T-helper 2 cell treated with Interferon-gamma antibody and Interleukin-4, amounts not matched to agents 100 ng/mL and 5 ng/mL, for 36 hours (primary cell): ENCODE measurements around the gene COL5A2. TPM values are rescaled to one million over a fixed set of nuclear protein-coding genes. Genes with fewer than 3 reads are reported as not detected.

Experiments
- intact Hi-C: fragments of 100-400 bp; cut with micrococcal nuclease; formaldehyde crosslinking; loops from one replicate; pipeline ENCODE4 v1.15.1; 2023
- total RNA-seq: library from RNA; stranded (reverse); gene quantifications from 2 replicates; pipeline ENCODE4 v1.2.3, GENCODE V29; 2022

COL5A2 gene
- 0.27 and 0.52 TPM in 2 replicates for total RNA-seq

DNA sequence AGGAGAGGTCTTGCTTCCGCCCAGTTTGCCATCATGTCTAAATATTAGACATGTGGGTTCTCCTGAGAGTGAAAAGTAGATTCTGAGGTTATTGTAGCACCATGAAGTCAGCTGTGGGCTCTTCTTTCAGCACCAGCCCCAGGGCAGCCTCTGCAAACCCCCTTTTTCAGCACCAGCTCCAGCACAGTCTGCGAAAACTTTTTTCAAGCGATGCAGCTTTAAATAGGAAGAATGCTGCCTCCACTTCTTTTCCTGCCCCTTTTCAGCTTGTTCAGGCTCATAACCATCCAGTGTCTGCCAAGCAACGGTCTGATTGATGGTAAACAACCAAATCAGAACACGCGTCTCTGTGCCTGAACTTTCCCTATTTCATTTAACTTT is at the start of gene COL5A2:
TSS of gene COL5A2 (minus strand) at position 192 of the 381 bp plus-strand sequence. CDS start at position 35, 157 bp downstream.
- intact Hi-C loops: no loop called here

DNA sequence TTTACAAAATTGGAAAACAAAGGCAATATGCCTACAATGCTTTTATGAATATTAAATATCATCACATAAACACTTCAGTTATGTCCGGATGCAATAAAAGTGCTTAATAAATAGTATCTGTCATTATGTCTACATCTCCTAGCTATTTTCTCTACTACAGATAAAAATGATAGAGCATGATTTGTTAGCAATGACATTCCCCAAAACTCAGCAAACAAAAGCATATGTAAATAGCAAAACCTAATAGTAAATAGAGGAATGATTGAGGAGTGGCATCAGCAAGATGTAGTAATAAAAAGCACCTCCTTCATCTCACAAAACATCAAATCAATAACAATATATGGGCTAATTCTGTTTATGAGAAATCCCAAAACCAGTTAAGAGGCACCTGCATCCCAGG is 46.5 kb upstream of the COL5A2 start:
- intact Hi-C loops: no loop called here

DNA sequence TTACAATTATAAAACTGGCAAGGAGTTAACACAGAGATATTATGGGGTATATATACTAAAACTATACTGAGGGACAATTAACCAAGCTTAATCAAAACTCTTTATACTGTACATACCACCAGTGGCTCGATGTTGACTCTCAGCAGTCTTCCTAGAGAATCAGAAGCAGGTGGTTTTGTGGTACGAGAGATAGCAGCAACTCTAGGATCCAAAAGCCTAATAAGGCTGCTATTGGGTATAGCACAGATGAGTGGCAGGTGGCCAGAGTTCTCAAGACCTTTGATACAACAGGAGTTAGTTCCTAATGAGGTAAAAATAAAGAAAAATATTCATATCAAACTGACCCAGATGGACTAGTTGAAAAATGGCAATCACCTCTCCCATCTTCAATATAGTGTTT is 45.5 kb upstream of the COL5A2 start:
- intact Hi-C loops: no loop called here

DNA sequence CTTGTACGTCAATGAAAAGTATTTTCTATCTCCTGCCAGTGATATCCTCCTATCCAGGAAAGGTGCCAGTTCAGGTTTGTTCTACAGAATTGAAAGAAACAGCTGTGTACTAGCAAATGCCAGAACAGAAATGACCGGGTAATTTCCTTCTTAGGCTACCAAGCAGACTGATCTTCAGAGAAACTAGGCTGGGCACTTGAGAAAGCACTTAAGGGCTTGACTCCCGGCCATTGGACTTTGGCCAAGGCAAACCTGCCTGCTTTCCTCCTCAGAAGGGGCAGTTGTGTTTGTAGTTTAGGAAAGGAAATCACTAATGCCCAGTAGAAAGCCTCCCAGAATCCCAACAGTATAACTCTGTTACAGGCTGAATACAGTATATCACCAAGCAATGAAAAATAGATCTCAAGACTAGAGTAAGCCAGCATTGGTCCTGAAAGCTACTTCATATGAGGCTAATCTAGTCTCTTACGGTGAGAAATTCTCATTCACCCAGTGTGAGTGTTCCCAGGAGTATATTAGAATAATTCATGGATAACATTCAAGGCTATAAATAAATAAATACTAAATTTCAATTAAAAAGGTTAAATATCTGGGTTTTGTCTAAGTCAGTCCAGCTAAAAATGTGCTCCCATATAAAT is 43.0 kb upstream of the COL5A2 start:
- intact Hi-C loops: no loop called here

DNA sequence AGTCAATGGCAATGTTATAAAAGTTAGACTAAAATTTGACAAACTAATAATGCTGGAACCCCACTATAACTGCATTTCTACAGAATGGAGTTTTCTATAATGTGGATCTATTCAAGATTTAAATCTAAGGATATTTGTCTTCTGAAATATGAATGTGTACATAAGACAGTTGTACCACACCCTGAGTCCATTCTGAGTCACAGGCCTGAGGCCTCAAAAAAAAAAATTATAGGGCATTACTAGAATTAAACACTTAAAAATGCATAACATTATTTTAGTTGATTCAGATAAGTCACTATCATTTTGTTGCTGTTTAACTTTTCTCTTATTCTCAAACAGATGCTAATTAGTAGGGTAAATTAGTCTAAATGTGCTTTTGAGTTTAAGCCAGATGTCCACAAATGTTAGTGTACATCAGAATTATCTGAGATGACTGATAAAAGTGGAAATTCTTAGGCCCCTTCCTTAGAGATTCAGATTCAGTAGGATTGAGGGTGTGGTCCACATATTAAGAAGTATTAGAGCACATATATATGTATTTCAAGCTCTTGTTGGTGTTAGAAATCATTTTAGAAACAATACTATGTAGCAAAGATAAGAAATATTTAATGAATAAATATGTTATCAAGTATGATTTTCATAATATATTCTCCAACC is 42.4 kb upstream of the COL5A2 start:
- intact Hi-C loops: no loop called here

DNA sequence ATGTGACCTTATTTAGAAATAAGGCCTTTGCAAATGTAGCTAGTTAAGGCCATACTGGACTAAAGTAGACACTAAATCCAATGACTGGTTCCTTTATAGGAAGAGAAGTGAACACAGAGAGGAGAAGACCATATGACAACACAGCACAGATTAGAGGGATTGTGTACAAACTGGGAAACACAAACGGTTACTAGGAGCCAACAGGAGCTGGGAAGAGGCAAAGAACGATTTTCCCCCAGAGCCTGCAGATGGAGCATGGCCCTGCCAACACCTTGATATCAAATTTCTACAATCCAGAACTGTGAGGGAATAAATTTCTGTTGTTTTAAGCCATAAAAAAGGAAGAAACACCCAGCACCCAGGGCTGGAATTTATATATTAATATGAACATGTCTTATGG is 38.7 kb upstream of the COL5A2 start:
- intact Hi-C loops: no loop called here

DNA sequence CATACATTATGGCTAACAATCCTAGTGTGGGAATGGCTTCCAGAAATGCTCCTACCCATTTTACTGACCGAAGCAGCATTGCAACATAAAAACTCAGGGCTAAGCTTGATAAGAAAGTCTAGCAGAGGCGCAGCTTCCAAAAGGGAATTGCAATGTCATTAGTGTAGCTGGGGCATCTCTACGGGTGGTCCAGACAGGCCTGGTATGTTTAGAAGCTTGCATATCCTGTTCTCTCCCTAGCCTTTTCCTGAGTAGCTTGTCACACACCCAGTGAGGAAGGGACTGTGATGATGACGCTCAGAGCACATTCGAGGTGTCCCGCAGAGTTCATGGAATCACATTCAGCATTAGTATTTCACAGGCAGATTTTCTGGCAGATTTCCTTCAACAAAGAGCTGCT is 38.0 kb upstream of the COL5A2 start:
- intact Hi-C loops: no loop called here

DNA sequence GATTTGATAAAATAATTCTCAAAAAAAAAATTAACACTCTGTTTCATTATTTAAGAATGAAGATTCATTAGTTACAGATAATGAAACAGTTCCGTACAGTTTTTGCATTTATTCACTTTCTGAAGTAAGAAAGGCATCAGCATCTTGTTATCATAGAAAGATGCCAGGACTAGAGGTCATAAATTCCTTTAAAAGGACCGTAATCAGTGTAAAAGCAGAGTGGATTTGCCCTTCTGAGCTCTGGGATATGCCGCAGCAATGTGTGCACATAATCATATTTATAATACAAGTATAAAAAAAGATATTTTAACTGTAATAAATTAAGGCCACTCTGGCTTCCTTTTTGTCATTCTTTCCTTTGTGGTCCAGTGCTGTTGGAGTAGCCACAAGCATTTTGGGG is 37.5 kb upstream of the COL5A2 start:
- intact Hi-C loops: no loop called here

DNA sequence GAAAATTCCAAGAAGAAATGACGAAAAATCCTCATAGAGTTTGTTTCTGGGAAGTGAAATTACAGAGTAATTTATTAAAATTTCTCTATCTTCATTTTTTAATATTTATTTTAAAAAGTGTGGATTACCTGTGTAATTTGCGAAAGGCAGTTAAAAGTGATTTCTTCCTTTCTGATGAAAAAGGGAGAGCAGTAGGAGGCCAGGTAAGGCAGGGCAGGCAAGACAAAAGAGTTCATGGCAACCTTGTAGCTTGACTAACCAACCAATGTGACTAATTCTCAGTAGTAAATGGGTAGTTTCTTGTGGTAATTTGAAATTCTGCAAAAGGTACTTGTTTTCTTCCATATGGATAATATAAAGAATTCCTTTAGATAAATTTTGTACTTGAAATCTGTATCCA is 34.9 kb upstream of the COL5A2 start:
- intact Hi-C loops: no loop called here

DNA sequence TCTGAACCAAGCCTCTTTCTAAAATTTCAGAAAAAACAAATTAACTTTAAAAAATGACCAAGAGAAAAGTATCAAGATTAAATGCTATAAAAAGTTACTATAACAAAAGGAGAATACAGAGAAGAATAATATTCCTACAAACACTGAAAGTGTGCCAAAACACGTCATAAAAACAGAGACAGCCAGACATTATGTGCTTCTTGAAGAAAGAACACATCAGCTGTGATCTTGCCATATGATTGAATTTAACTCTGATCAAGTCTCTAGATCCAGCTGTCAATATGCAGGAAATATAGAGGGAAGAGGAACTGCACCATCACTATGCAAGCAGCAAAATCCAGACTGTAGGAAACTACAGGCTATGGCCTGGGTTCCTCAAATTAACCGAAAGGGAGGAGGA is 33.7 kb upstream of the COL5A2 start:
- intact Hi-C loops: no loop called here

DNA sequence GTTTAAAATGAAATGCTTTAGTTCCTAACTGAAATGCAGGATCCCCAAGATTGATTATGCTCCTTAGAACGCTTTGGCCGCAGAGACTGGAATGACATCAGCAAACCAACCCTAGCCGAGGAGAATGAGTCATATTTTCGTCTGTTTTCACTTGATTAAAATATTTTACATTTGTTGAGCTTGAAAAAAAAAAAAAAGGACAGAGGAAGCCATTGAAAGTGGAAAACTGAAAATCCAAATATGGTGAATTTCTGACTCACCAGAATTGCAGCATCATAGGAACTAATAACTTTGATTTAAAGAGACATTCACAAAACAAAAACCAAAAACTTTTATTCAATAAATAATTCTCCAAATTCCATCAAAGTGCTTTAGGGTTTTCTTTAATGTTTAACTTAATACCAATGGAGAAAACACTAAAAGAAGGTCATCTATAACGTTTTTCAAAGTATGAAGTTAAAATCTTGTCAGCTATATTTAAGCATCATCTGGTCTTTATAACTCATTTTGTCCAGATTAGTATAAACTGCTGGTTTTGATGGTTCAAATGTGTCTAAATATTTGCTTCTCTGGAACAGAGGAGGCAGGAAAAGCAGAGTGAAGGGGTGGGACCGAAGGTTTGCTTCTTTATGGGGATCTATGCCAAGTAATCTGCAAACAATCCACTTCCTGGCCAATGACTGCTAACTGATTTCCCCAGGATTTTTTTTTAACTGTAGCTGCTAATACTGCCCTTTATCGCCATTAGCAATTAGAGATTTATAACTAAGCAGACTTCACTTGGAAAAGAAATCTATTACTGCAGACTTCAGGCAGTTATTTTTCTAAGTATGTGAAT is 30.9 kb upstream of the COL5A2 start:
- intact Hi-C loops: no loop called here

DNA sequence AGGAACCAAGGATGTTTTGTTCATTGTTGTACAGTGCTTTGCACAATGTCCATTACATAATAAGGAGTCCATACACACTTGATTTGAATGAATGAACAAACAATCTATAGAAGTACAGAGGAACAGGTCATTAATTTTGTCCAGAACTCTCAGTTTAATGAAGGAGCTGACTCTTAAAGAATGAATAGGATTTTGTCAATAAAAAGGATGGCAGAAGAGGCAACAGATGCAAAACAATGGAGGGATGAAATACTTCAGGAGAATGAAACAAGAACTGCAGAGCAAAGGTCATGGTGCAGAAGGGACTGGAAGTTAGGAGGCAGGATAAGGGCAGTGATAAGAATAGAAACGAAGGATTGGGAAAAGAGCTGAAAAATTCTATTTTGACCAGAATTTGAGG is 28.7 kb upstream of the COL5A2 start:
- intact Hi-C loops: no loop called here

DNA sequence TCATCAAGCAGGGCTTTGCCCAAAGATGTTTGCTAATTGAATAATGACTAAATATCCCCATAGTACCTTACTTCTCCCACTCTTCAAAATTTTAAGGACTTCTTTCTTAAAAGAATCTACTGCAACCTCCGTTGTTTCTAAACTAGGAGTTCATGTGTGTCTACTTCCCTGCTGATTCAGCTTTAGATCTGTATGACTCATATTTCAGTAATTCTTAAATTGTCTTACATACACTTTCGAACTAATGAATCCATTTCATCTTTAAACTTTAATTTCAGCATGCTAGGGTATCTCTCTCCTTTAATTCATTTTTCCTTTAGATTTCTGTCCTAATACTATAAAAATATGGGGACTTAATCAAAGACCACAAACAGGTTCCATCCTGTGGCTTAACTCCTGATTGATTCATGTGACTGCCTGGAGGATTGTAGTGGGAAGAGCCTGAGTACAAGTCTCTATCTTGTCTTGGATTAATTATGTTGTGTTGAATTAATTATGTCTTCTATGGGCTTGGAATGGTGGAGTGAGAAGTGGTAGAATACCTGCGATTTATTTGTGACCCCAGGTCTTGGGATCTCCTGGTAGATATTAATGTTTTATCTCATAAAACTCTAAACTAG is 24.9 kb upstream of the COL5A2 start:
- intact Hi-C loops: no loop called here

DNA sequence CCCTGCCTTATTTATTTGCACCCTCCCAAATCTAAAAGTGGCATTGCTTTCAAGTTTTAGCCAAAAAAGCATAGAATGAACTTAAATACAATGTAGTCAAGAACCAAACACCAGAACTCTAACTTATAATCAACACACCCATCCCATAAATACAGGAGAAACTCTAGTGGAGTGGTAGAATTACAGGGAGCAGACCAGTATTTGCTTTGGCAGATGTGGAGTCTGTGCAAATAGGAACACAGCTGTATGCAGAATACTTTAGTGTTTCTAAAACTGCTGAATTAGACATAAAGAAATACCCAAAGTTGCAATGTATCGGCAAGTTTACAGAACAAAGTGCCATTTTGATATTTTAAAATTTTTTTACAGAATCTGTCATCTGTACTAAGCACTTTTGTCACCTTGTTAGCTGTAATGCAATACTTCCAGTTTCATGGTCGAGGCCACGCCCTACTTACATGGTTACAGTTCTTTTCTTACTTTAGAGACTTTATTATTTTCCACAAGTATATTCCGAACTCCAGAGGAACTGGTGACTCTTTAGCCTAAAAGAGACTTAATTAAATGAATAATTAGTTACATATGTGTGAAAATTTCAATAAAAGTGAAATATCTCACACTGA is 23.7 kb upstream of the COL5A2 start:
- intact Hi-C loops: no loop called here

DNA sequence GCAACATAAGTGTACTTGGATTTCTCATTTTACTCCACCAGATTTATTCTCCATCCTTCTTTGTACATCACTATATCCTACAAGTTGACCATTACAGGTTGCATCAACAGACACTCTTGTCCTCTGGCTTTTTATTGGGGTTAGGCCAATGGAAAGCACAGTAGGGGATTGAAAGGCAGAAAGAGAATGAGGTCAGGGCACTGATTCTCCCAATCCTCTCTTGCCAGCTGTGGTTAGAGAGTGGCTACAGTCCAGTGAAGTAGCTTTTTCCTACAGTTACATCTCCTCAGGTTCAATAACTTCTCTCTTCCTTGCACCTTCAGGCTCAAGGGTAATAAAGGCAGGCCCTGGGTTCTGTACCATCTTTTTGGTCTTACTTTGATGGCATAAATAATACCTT is 20.2 kb upstream of the COL5A2 start:
- intact Hi-C loops: no loop called here

DNA sequence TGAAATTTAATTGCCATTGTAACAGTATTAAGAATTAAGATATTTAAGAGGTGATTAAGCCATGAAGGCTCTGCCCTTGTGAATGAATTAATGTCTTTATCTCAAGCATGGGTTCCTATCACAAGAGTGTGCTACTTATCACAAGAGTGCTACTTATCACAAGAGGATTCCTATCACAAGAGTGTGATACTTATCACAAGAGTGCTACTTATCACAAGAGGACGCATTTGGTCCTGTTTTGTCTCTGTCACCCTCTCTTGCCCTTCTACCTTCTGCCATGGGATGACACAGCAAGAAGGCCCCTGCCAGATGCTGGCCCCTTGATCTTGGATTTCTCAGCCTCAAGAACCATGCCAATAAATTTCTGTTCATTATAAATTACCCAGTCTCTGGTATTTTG is 13.2 kb upstream of the COL5A2 start:
- intact Hi-C loops: no loop called here

DNA sequence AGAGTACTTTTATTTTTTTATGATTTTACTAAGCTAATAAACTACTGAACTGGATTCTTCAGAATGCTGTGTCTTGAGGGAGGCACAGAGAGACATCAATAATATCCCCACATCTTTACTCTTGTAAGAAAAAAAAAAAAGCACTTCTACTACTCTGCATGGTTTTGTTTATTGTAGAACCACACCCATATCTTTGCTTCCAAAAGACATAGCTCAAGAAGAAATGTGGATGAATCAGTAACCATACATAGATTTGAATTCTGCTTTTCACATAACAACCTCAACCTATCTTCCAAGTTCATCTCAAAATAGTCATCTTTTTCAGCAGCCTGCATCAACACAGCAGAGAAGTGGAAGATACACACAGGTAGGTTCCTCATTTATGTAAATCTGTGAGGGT is 12.2 kb upstream of the COL5A2 start:
- intact Hi-C loops: no loop called here

DNA sequence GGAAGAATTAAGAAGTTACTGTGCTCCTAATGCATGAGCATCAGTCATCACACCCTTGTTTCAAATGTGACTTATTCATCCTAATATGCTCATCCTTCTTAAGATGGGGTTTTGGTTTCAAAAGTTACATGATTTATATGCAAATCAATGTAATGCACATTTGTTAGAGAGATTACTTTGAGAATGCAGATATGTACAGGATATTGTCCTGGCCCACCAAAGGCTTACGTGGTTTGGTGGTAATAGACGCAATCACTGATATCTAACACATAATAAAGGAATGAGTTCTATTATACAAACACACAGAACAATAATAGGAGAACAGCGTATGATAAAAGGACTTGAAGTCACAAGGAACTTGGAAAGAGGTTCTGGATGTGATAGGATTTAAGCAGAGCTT is 11.1 kb upstream of the COL5A2 start:
- intact Hi-C loops: no loop called here

DNA sequence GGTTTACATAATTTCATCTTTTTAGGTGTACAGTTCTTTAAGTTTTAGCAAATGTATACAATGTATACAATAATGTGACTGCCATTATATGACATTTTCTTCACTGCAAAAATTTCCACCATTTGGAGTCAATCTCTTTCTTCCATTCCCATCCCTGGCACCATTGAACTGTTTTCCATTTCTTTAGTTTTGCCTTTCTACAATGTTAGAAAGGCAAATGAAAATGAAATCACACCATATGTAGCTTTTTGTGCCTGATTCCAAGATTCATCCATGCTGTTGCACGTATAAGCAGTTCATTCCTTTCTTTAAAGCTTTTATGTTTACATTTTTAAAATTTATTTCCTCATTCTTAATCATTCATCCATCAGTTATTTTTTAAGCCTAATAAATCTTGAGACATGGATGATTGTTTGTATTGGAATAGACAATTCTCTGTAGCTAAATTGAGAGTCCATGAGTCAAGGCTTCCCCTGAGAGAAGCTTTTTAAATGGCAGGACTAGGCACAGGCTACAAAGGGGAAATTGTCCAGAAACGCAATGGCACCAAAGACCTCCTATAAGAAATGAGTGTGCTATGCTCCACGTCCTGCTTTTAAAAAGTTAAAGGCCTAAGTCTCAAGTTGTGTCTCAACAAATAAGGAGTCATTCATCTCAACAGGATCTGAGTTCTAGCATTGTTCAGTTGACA is 8.7 kb upstream of the COL5A2 start:
- intact Hi-C loops: no loop called here

DNA sequence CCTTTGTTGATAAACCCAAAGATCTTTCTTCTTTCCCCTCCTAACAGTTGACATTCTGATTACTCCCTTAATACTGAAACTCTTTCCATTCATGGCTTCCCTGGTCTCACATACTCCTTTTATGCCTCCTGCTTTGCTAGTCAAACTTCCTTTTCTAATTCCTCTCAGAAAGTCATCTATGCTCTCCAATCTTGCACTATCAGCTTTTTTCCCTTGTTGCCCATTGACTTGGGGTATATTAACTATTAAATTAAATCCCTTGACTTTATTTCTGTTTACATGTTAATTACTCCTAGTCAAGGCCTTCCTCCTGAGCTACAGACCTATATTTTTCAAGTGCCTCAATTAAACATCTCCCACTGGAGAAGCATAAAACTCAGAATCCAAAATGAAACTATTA is 3.6 kb upstream of the COL5A2 start:
- intact Hi-C loops: no loop called here

DNA sequence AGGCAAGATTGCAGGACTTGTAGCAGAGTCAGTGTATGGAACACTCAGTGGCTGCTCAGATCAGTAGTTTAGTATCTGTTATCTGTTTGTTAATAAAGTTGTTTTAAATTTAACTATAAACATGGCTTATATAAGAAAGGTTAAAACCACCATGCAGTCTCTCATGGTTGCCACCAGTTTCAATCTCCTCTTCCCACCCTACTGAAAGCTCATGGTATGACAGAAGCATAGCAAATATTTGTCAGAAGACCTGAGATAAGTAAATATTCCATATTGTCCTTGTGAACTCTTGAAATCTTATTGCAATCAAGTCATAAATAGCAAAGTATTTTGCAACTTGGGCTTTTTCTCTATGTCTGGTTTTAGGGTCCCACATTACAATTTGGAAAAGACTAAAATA is 2.1 kb upstream of the COL5A2 start:
- intact Hi-C loops: no loop called here
